ENCODE data around the gene CERT1.

The CERT1 gene

GRCh38 chr5:75441560-75441959, 69.9 kb downstream of the CERT1 start:
- H3K27me3 ChIP-seq (ENCODE audit: insufficient read depth, low read depth) = no peaks in the 10 kb centered on the region
- no peaks in the 10 kb centered on the region for H3K36me3 ChIP-seq (ENCODE audit: insufficient read depth)
- H3K9ac ChIP-seq = no peak overlapping the region
- no peak overlapping the region for H3K4me2 ChIP-seq
- H3K4me1 ChIP-seq (ENCODE audit: low read depth, poor library complexity, severe bottlenecking) = no peaks in the 10 kb centered on the region
- H2AFZ ChIP-seq (ENCODE audit: low read depth) = no peak overlapping the region
- no peak overlapping the region for H3K4me3 ChIP-seq (IDR thresholded peaks at IDR 0.05; ENCODE audit: insufficient read depth, low read depth, low read length)
- no peaks in the 10 kb centered on the region for H4K20me1 ChIP-seq (ENCODE audit: insufficient read depth)
- H3K27ac ChIP-seq = no peak overlapping the region
- no peaks in the 10 kb centered on the region for H3K79me2 ChIP-seq (ENCODE audit: insufficient read depth, low read depth)
- TF ChIP-seq, protein P1, sequence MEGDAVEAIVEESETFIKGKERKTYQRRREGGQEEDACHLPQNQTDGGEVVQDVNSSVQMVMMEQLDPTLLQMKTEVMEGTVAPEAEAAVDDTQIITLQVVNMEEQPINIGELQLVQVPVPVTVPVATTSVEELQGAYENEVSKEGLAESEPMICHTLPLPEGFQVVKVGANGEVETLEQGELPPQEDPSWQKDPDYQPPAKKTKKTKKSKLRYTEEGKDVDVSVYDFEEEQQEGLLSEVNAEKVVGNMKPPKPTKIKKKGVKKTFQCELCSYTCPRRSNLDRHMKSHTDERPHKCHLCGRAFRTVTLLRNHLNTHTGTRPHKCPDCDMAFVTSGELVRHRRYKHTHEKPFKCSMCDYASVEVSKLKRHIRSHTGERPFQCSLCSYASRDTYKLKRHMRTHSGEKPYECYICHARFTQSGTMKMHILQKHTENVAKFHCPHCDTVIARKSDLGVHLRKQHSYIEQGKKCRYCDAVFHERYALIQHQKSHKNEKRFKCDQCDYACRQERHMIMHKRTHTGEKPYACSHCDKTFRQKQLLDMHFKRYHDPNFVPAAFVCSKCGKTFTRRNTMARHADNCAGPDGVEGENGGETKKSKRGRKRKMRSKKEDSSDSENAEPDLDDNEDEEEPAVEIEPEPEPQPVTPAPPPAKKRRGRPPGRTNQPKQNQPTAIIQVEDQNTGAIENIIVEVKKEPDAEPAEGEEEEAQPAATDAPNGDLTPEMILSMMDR (conservative IDR thresholded peaks at IDR 0.05; ENCODE audit: low read depth, low read length) = no peak

DNA sequence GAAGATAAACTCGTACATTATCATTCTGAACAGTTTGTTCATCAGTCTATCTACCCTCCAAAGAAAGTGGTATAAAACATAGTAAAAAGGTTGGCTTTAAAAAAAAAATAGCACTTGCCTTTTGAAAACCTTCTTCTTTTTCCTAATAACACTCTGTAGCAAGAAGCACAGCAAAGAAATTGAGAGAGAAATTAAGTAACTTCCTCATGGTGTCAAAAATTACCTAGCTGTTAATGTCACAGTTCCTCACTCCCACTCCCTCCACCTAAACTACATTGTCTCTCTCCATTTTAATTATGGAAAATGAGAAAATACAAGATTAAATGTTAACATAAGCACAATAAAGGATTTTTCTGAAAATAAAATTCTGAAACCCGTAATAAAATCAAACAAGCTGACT, 72.2 kb downstream of the CERT1 start:
- H3K4me3 ChIP-seq (IDR thresholded peaks at IDR 0.05; ENCODE audit: insufficient read depth, low read depth, low read length) = no peak overlapping the region
- no peak overlapping the region for H2AFZ ChIP-seq (ENCODE audit: low read depth)
- no peaks in the 10 kb centered on the region for H3K4me1 ChIP-seq (ENCODE audit: low read depth, poor library complexity, severe bottlenecking)
- H3K4me2 ChIP-seq = no peak overlapping the region
- H3K27ac ChIP-seq = no peak overlapping the region
- no peaks in the 10 kb centered on the region for H3K36me3 ChIP-seq (ENCODE audit: insufficient read depth)
- H4K20me1 ChIP-seq (ENCODE audit: insufficient read depth) = no peaks in the 10 kb centered on the region
- H3K9ac ChIP-seq = no peak overlapping the region
- no peaks in the 10 kb centered on the region for H3K27me3 ChIP-seq (ENCODE audit: insufficient read depth, low read depth)
- TF ChIP-seq, protein P1 (conservative IDR thresholded peaks at IDR 0.05; ENCODE audit: low read depth, low read length) = no peak
- peaks cover 5% of the 10 kb centered on the region; the same call in 1 of the 2 replicates for H3K79me2 ChIP-seq (ENCODE audit: insufficient read depth, low read depth)

GRCh38 chr5:75438722-75439121, 72.7 kb downstream of the CERT1 start:
- peaks cover 5% of the 10 kb centered on the region; the same call in 1 of the 2 replicates for H3K79me2 ChIP-seq (ENCODE audit: insufficient read depth, low read depth)
- no peak overlapping the region for H3K4me2 ChIP-seq
- H3K27ac ChIP-seq = no peak overlapping the region
- H4K20me1 ChIP-seq (ENCODE audit: insufficient read depth) = no peaks in the 10 kb centered on the region
- H3K27me3 ChIP-seq (ENCODE audit: insufficient read depth, low read depth) = no peaks in the 10 kb centered on the region
- no peak overlapping the region for H3K9ac ChIP-seq
- TF ChIP-seq, protein P1 (conservative IDR thresholded peaks at IDR 0.05; ENCODE audit: low read depth, low read length) = no peak
- H3K4me1 ChIP-seq (ENCODE audit: low read depth, poor library complexity, severe bottlenecking) = no peaks in the 10 kb centered on the region
- no peak overlapping the region for H2AFZ ChIP-seq (ENCODE audit: low read depth)
- H3K36me3 ChIP-seq (ENCODE audit: insufficient read depth) = no peaks in the 10 kb centered on the region
- H3K4me3 ChIP-seq (IDR thresholded peaks at IDR 0.05; ENCODE audit: insufficient read depth, low read depth, low read length) = no peak overlapping the region

DNA sequence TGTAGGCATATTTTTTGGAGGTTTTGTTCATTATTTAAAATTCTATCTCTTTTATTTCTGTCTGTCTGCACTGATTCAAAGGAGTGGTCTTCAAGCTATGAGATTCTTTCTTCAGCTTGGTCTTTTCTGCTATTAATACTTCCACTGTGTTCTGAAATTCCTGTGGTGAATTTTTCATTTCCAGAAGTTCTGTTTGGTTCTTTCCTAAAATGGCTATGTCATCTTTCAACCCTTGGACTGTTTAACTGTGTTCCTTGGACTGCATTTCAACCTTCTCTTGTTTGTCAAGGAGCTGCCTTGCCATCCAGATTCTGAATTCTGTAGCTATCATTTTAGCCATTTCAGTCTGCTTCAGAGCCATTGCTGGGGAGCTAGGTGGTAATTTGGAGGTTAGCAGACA, 76.3 kb downstream of the CERT1 start:
- TF ChIP-seq, protein P1 (conservative IDR thresholded peaks at IDR 0.05; ENCODE audit: low read depth, low read length) = no peak
- peaks cover 5% of the 10 kb centered on the region; the same call in 1 of the 2 replicates for H3K79me2 ChIP-seq (ENCODE audit: insufficient read depth, low read depth)
- no peak overlapping the region for H3K27ac ChIP-seq

More for the DNA sequence above, 76.3 kb downstream of the CERT1 start:
- H4K20me1 ChIP-seq (ENCODE audit: insufficient read depth) = no peaks in the 10 kb centered on the region
- no peaks in the 10 kb centered on the region for H3K36me3 ChIP-seq (ENCODE audit: insufficient read depth)
- no peaks in the 10 kb centered on the region for H3K4me1 ChIP-seq (ENCODE audit: low read depth, poor library complexity, severe bottlenecking)
- H3K4me2 ChIP-seq = no peak overlapping the region
- H2AFZ ChIP-seq (ENCODE audit: low read depth) = no peak overlapping the region
- no peak overlapping the region for H3K9ac ChIP-seq
- no peaks in the 10 kb centered on the region for H3K27me3 ChIP-seq (ENCODE audit: insufficient read depth, low read depth)
- no peak overlapping the region for H3K4me3 ChIP-seq (IDR thresholded peaks at IDR 0.05; ENCODE audit: insufficient read depth, low read depth, low read length)

Measured in KMS-11 (cell line).